ENCODE data around the gene TBX10.
"Not testable (repeated sequence)": the region's sequence is repeated elsewhere in the genome, so short reads cannot be mapped to it uniquely, and the experiment has no call there.

The TBX10 gene

DNA sequence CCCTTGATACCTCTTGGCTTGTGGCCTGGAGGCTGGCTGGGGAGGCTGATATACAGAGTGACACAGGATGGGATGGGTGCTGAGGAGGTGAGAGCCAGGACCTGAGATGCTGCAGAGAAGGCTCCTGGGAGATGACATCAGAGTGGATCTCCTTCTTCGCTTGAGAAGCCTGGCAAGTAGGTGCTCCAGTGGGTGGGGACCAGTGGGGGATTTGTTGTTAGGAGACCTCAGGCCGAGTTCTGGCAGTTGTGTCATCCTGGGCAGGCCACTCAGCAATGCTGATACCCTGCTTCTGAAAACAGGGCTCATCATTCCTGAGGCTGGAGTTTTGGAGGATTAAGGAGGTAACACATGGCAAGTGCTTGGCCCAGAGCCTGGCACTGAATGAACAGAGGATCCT, 34.7 kb downstream of the TBX10 start:
- no peak overlapping the region for H2AFZ ChIP-seq (ENCODE audit: low read depth, low read length)
- TF ChIP-seq, protein P1, sequence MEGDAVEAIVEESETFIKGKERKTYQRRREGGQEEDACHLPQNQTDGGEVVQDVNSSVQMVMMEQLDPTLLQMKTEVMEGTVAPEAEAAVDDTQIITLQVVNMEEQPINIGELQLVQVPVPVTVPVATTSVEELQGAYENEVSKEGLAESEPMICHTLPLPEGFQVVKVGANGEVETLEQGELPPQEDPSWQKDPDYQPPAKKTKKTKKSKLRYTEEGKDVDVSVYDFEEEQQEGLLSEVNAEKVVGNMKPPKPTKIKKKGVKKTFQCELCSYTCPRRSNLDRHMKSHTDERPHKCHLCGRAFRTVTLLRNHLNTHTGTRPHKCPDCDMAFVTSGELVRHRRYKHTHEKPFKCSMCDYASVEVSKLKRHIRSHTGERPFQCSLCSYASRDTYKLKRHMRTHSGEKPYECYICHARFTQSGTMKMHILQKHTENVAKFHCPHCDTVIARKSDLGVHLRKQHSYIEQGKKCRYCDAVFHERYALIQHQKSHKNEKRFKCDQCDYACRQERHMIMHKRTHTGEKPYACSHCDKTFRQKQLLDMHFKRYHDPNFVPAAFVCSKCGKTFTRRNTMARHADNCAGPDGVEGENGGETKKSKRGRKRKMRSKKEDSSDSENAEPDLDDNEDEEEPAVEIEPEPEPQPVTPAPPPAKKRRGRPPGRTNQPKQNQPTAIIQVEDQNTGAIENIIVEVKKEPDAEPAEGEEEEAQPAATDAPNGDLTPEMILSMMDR (IDR thresholded peaks at IDR 0.05; ENCODE audit: borderline replicate concordance, extremely low read depth, low read length, poor library complexity, severe bottlenecking), result no peak
- no peak for TF ChIP-seq EZH2 (IDR thresholded peaks at IDR 0.05; ENCODE audit: borderline replicate concordance, low read depth, low read length, severe bottlenecking)
- peaks cover 20% of the 10 kb centered on the region for H3K36me3 ChIP-seq (ENCODE audit: insufficient read depth, low read length)
- H3K27me3 ChIP-seq (ENCODE audit: insufficient read depth, low read length, poor library complexity), result no peaks in the 10 kb centered on the region
- peaks cover 21% of the 10 kb centered on the region for H3K79me2 ChIP-seq (ENCODE audit: insufficient read depth, low read length)
- no peak overlapping the region for H3K4me3 ChIP-seq (ENCODE audit: low read depth in 1 of 2, low read length in 2 of 2)
- H3K9me3 ChIP-seq (ENCODE audit: insufficient read depth, low read length, severe bottlenecking), result no peaks in the 10 kb centered on the region
- ATAC-seq (ENCODE audit: insufficient read depth, low read depth) (no peak), DNase-seq (no peak)
- H4K20me1 ChIP-seq (ENCODE audit: insufficient read depth, low read length), result no peaks in the 10 kb centered on the region
- H3K4me1 ChIP-seq (ENCODE audit: insufficient read depth, low read length), result peaks cover 35% of the 10 kb centered on the region
- H3K4me2 ChIP-seq (ENCODE audit: insufficient read depth, low read length), result no peak overlapping the region
- no peak overlapping the region for H3K27ac ChIP-seq (ENCODE audit: low read length)
- H3K9ac ChIP-seq (ENCODE audit: low read depth, low read length), result no peak overlapping the region

DNA sequence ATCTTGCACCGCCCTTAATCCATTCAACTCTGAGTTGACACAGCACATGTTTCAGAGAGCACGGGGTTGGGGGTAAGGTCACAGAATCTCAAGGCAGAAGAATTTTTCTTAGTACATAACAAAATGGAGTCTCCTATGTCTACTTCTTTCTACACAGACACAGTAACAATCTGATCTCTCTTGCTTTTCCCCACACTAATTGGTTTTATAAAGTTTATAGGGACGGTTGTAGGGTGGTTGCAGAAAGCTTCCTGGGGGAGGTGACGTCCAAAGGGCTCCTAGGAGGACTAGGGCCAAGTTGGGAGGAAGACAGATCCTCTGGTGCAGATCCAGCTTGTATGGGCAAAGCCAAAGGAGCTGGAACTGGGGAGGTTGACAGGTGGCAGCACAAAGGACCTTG, 35.4 kb downstream of the TBX10 start:
- not testable (repeated sequence) for DNase-seq; H3K4me3 ChIP-seq (ENCODE audit: low read depth in 1 of 2, low read length in 2 of 2); H4K20me1 ChIP-seq (ENCODE audit: insufficient read depth, low read length)

DNA sequence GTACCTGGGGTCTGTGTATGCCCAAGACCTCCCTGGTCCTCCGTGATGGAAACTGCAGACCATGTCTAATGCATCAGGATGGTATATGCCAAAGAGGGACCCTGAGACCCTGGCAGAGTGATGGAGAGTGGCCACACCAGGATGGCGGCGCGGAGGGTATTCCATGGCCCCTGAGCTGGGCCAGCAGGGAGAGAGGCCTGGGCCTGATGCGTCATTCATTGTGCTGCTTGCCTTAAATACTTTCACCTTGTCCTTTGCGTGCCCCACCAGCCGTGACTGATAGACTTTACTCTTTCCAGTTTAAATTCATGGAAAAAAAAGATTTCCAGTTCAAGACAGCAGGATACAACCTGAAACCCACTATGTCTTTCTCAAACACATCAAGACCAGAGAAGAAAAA, 38.5 kb downstream of the TBX10 start:
- Histone ChIP-seq H3K4me1 (ENCODE audit: insufficient read depth, low read length) (peaks cover 5% of the 10 kb centered on the region), H3K4me2 (ENCODE audit: insufficient read depth, low read length) (no peak overlapping the region), H2AFZ (ENCODE audit: low read depth, low read length) (no peak overlapping the region), H4K20me1 (ENCODE audit: insufficient read depth, low read length) (no peaks in the 10 kb centered on the region), H3K27me3 (ENCODE audit: insufficient read depth, low read length, poor library complexity) (no peaks in the 10 kb centered on the region), H3K79me2 (ENCODE audit: insufficient read depth, low read length) (no peaks in the 10 kb centered on the region), H3K4me3 (ENCODE audit: low read depth in 1 of 2, low read length in 2 of 2) (no peak overlapping the region), H3K36me3 (ENCODE audit: insufficient read depth, low read length) (no peaks in the 10 kb centered on the region), H3K27ac (ENCODE audit: low read length) (no peak overlapping the region), H3K9ac (ENCODE audit: low read depth, low read length) (no peak overlapping the region), H3K9me3 (ENCODE audit: insufficient read depth, low read length, severe bottlenecking) (peaks cover 2% of the 10 kb centered on the region)
- DNase-seq (no peak), ATAC-seq (ENCODE audit: insufficient read depth, low read depth) (no peak)
- no peak for TF ChIP-seq EZH2 (IDR thresholded peaks at IDR 0.05; ENCODE audit: borderline replicate concordance, low read depth, low read length, severe bottlenecking)
- TF ChIP-seq, protein P1 (IDR thresholded peaks at IDR 0.05; ENCODE audit: borderline replicate concordance, extremely low read depth, low read length, poor library complexity, severe bottlenecking), result no peak

More for the DNA sequence above, 35.4 kb downstream of the TBX10 start:
- H3K27ac ChIP-seq (ENCODE audit: low read length); H3K9me3 ChIP-seq (ENCODE audit: insufficient read depth, low read length, severe bottlenecking); H3K4me2 ChIP-seq (ENCODE audit: insufficient read depth, low read length); H3K27me3 ChIP-seq (ENCODE audit: insufficient read depth, low read length, poor library complexity); H3K9ac ChIP-seq (ENCODE audit: low read depth, low read length); H2AFZ ChIP-seq (ENCODE audit: low read depth, low read length); ATAC-seq (ENCODE audit: insufficient read depth, low read depth): not testable (repeated sequence)
- Histone ChIP-seq H3K36me3 (ENCODE audit: insufficient read depth, low read length) (peaks cover 14% of the 10 kb centered on the region), H3K4me1 (ENCODE audit: insufficient read depth, low read length) (peaks cover 30% of the 10 kb centered on the region), H3K79me2 (ENCODE audit: insufficient read depth, low read length) (peaks cover 21% of the 10 kb centered on the region)

DNA sequence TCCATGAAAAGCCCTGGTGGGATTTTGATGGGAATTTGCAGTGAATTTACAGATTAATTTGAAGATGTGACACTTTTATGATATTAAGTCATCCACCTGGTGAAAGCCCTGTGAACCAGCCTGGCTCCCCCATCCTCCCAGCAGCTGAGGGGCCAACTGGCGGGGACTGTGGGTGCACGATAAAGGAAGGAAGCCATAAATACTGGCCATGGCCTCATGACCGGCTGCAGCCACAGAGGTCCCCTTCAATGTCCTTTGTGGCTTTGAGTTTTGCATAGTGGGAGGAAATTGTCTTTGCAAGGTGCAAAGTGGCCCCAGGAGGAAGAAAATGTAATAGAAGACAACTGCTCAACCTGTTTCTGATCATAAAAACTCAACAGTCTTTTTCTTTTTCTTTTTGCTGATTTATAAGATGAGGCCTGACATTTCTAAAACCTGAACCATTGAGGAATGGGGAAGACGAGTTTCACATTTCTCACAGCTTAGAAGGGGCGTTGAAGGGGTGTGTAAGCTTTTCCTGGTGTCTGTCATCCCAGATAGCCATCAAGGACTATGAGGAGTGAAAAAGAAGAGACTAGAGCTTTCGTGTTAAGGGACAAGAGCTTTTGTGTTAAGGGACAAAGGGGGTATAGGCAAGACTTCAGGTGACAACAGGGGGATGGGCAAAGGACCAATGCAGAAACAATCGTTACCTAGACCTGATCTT, 39.1 kb downstream of the TBX10 start:
- H2AFZ ChIP-seq (ENCODE audit: low read depth, low read length), result no peak overlapping the region
- no peaks in the 10 kb centered on the region for H3K27me3 ChIP-seq (ENCODE audit: insufficient read depth, low read length, poor library complexity)
- H3K4me3 ChIP-seq (ENCODE audit: low read depth in 1 of 2, low read length in 2 of 2), result no peak overlapping the region
- no peak overlapping the region for H3K27ac ChIP-seq (ENCODE audit: low read length)
- H3K4me1 ChIP-seq (ENCODE audit: insufficient read depth, low read length), result no peaks in the 10 kb centered on the region
- no peaks in the 10 kb centered on the region for H3K36me3 ChIP-seq (ENCODE audit: insufficient read depth, low read length)
- TF ChIP-seq, protein P1 (IDR thresholded peaks at IDR 0.05; ENCODE audit: borderline replicate concordance, extremely low read depth, low read length, poor library complexity, severe bottlenecking), result no peak
- TF ChIP-seq EZH2 (IDR thresholded peaks at IDR 0.05; ENCODE audit: borderline replicate concordance, low read depth, low read length, severe bottlenecking), result no peak
- ATAC-seq (ENCODE audit: insufficient read depth, low read depth) (no peak), DNase-seq (no peak)
- H3K9ac ChIP-seq (ENCODE audit: low read depth, low read length), result no peak overlapping the region
- peaks cover 2% of the 10 kb centered on the region for H3K9me3 ChIP-seq (ENCODE audit: insufficient read depth, low read length, severe bottlenecking)
- no peaks in the 10 kb centered on the region for H3K79me2 ChIP-seq (ENCODE audit: insufficient read depth, low read length)
- no peaks in the 10 kb centered on the region for H4K20me1 ChIP-seq (ENCODE audit: insufficient read depth, low read length)
- H3K4me2 ChIP-seq (ENCODE audit: insufficient read depth, low read length), result no peak overlapping the region

Measured in DND-41 (cell line).